HG03064 (cell line): ENCODE results near the gene ADAM22.
"Not testable (repeated sequence)": the region's sequence is repeated elsewhere in the genome, so short reads cannot be mapped to it uniquely, and the experiment has no call there.

Source experiments
- ATAC-seq: cut with Tn5 transposase; IDR thresholded peaks from one replicate; pipeline ENCODE4 v1.9.1; 2021; ENCODE audit warnings: low read depth; ENCODE audit not compliant: unreplicated experiment

ADAM22 gene, protein sequence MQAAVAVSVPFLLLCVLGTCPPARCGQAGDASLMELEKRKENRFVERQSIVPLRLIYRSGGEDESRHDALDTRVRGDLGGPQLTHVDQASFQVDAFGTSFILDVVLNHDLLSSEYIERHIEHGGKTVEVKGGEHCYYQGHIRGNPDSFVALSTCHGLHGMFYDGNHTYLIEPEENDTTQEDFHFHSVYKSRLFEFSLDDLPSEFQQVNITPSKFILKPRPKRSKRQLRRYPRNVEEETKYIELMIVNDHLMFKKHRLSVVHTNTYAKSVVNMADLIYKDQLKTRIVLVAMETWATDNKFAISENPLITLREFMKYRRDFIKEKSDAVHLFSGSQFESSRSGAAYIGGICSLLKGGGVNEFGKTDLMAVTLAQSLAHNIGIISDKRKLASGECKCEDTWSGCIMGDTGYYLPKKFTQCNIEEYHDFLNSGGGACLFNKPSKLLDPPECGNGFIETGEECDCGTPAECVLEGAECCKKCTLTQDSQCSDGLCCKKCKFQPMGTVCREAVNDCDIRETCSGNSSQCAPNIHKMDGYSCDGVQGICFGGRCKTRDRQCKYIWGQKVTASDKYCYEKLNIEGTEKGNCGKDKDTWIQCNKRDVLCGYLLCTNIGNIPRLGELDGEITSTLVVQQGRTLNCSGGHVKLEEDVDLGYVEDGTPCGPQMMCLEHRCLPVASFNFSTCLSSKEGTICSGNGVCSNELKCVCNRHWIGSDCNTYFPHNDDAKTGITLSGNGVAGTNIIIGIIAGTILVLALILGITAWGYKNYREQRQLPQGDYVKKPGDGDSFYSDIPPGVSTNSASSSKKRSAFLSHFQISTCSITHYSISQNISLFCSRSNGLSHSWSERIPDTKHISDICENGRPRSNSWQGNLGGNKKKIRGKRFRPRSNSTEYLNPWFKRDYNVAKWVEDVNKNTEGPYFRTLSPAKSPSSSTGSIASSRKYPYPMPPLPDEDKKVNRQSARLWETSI

DNA sequence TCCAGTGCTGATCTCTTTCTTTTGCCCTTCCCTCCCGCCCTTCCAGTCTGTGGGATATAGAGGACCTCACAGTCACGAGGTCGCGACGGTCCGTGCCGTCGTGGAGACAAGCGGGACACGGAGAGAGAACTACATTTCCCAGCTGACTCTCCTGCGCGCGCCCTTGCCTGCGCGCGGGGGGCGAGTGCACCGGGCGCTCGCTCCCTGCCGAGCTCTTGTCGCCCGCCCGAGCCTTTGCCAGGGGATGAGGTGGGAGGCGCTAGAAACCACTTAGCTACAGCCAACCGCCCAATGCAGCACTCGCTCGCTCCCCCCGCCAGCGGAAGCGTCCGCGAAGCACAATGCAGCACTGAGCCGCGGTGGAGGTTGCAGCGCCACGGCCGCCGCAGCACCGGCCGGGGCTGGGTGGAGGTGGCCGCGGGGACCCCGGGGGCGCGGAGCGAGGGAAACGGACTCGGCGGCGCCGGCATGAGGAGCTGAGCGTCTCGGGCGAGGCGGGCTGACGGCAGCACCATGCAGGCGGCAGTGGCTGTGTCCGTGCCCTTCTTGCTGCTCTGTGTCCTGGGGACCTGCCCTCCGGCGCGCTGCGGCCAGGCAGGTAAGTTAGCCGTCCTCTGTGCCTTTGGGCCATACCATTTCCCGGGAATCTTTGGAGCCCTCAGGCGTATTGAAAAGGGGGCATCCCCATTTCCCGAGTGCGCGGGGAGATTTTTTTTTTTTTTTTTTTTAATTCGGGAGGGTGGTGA lies at the start of gene ADAM22:
TSS of gene ADAM22 (plus strand) at position 299 of the 746 bp plus-strand sequence. CDS start at position 514, 215 bp downstream.
- ATAC-seq, result peak; percentile 95

DNA sequence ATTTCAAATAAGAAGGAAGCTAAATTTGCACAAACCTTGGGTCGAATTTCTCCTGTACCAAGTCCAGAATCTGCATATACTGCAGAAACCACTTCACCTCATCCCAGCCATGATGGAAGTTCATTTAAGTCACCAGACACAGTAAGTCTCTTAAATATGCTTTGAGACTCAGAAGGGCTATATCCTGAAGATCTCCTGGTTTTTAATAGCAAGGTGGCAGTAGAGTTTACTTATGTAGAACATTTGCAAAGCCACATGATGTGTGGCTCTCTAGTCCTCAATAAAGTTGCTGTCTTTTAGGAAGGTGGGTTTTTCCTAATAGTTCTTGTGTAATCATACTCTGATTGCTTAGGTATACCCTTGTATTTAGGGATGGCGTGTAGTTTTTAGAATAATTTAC lies 49.0 kb upstream of the ADAM22 start:
- no peak for ATAC-seq

DNA sequence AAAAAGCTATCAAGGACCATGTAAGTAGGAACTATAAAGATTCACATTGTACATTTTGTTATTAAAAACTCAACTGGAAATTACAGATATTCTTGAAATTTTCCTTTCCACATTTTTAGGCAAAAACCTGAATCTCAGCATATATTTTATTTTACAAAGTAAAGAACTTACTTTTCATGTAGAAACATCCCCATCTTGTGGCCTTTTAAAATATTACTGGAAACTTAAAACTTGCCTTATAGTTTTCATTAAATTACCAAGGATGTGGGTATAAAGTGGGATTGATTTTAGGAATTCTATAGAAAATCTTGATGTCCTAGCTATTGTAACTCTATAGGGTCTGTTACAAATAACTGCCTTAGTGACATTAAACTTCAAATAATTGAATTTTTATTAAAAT lies 47.2 kb upstream of the ADAM22 start:
- no peak for ATAC-seq

DNA sequence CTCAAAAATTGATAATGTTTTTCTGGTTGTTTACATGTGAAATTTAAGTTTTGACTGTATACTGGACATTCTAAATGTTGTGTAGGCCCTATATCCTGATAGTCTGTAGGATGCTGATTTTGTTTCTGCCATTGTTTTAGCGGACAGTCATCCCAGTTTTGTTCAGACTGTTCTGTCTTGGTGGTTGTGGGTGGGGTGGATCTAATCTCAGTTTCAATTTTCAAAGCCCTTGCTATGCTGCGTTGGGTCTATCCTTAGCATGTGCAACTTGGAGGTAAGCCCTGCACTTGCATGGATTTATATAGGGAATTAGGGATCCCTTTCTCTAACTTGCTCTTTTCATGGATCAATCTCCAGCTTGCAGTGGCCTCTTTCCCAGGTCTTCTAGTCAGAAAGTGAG lies 38.7 kb upstream of the ADAM22 start:
- ATAC-seq, result no peak

DNA sequence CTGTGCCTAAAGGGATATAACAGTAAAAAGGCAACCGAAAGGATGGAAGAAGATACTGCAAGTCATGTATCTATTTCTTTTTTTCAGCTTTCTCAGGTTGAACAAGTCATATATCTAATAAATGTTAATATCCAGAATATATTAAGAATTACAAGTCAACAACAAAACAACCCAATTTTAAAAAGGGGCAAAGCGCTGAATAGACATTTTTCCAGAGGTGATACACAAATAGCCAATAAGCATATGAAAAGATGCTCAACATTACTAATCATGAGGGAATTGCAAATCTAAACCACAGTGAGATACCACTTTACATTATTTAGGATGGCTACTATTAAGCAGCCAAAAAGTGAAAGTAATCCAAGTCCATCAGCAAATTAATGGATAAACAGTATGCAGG lies 34.8 kb upstream of the ADAM22 start:
- ATAC-seq, result no peak

DNA sequence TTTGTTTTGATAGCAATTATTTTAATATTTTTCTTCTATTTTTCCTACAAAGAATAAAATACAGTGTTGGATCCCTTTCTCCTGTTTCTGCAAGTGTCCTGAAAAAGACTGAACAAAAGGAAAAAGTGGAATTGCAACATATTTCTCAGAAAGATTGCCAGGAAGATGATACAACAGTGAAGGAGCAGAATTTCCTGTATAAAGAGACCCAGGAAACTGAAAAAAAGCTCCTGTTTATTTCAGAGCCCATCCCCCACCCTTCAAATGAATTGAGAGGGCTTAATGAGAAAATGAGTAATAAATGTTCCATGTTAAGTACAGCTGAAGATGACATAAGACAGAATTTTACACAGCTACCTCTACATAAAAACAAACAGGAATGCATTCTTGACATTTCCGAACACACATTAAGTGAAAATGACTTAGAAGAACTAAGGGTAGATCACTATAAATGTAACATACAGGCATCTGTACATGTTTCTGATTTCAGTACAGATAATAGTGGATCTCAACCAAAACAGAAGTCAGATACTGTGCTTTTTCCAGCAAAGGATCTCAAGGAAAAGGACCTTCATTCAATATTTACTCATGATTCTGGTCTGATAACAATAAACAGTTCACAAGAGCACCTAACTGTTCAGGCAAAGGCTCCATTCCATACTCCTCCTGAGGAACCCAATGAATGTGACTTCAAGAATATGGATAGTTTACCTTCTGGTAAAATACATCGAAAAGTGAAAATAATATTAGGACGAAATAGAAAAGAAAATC lies 26.7 kb upstream of the ADAM22 start:
- not testable (repeated sequence) for ATAC-seq

DNA sequence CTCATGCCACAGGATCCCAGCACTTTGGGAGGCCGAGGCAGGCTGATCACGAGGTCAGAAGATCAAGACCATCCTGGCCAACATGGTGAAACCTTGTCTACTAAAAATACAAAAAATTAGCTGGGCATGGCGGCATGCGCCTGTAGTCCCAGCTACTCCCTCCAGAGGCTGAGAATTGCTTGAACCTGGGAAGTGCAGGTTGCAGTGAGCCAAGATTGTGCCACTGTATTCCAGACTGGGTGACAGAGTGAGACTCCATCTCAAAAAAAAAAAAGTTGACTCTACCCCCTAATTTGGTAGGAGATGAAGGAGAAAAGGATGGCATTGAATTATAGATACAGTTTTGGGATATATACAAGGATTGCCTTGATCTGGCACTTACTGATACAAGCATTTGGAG lies 25.2 kb upstream of the ADAM22 start:
- not testable (repeated sequence) for ATAC-seq

DNA sequence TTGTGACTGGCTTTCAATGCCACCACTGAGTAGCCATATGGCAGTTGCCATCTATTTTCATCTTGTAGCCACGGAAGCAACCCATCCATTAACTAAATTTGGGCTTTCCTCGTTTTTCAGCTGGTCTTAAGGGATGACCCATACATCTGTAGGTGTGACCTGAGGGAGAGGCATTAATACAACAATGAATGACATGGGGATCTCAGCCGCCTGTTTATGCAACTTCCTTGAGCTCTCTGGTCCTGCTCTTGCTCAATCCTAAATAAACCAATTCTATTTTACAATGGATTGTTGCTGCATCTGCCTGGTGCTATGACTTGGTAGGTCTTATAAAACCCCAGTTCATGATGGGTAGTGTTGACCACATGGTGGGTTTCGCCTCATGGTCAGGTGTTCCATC lies 21.9 kb upstream of the ADAM22 start:
- ATAC-seq, result no peak

DNA sequence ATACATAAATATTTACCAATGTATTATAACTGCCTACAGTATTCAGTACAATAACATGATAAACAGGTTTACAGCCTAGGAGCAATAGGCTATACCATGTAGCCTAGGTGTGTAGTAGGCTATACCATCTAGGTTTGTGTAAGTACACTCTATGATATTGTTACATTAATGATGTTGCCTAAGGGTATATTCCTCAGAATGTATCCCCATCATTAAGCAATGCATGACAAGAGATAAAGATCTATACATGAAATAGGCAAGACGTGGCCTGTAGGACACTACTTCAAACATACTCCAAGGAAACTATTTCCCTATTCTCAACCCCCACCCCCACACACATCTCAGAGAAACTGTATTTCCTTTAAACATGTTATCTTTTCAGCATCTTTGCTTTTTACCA lies 15.3 kb upstream of the ADAM22 start:
- ATAC-seq, result no peak

DNA sequence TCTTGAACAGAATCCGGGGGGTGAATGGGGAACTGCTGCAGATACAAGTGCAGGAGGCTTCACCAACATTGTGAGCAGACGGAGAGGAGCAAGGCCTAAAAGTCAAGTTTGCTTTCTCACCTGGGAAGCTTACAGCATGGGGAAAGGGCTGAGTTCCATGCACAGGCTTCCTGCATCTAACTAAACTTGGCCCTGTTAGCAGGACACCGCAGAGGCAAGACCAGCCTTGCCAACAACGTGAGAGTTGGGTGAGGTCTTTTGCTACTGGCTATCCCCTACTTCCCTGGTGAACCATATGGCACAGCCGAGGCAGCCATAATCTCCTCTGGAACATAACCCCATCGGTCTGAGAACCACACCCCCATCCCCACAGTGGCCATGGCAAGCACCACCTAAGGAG lies 14.2 kb upstream of the ADAM22 start:
- no peak for ATAC-seq

DNA sequence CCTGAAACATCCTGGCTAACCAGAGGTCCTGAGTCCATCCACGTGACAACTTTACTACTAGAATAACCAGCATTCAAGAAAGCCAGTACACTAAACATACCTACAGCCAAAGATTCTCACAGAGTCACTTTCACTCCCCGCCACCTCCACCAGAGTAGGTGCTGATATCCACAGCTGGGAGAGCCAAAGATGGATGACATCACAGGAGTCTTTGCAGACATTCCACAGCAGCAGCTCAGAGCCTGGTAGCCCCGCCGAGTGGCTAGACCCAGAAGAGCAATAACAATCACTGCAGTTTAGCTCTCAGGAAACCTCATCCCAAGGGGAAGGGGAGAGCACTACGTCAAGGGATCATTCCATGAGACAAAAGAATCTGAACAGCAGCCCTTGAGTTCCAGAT lies 13.5 kb upstream of the ADAM22 start:
- no peak for ATAC-seq

DNA sequence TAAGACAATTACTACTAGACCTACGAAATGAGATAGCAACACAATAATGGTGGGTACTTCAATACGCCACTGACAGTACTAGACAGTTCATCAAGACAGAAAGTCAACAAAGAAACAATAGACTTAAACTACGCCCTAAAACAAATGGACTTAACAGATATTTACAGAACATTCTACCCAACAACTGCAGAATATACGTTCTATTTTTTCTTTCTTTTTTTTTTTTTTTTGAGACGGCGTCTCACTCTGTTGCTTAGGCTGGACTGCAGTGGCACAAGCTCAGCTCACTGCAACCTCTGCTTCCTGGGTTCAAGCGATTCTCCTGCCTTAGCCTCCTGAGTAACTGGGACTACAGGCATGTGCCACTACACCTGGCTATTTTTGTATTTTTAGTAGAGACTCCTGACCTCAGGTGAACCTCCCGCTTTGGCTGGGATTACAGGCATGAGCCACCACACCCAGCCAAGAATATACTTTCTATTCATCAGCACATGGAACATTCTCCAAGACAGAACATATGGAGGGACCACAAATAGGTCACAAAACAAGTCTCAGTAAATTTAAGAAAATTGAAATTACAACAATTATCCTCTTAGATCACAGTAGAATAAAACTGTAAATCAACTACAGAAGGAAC lies 11.2 kb upstream of the ADAM22 start:
- not testable (repeated sequence) for ATAC-seq

DNA sequence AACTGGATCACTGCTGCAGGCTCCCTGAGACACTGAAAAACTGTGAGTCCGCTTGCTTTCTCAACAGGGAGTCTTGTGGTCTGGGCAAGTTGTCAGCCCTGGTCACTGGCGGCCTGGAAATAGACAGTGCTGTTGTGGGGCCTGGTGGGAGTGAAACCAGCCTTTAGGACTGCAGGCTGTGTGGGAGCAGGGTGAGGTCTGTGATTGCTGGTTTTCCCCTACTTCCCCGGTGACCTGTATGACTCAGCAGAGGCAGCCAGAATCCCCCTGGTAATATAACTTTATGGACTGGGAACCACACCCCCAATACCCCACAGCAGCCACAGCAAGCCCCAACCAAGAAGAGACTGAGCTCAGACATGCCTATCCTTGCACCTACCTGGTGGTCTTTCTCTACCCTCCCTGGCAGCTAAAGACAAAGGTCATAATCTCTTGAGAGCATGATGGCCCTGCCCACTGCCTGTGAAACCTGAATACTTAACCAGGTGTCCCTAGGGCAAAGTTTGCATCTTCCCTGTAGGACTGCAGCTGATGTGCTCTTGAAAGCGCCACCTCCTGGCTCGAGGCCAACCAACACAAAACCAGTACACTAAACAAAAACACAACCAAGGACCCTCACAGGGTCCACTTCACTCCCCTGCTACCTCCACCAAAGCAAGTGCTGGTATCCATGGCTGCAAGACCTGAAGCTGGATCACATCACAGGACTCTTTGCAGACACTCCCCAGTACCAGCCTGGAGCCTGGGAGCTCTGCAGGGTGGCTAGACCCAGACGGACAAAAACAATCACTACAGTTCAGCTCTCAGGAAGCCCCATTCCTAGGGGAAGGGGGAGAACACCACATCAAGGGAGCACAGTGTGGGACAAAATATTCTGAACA lies 7.2 kb upstream of the ADAM22 start:
- ATAC-seq, result peak; percentile 97

DNA sequence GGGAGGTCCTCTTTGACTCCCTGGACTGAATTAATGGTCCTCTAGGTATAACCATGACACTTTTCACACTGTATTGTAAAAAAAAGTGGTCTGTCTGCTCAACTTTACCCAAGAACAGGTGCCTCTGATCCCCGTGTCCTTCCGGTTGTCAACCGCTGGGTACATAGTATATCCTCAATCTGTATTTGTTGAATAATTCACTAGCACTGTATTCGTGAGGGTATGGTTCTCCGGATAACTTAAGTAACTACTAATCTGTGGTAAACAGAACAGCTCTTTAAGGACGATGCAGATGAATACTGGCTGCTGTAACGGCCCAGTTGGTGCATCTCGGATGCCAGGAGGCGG lies 472 bp upstream of the ADAM22 start:
- peak; percentile 21 for ATAC-seq

DNA sequence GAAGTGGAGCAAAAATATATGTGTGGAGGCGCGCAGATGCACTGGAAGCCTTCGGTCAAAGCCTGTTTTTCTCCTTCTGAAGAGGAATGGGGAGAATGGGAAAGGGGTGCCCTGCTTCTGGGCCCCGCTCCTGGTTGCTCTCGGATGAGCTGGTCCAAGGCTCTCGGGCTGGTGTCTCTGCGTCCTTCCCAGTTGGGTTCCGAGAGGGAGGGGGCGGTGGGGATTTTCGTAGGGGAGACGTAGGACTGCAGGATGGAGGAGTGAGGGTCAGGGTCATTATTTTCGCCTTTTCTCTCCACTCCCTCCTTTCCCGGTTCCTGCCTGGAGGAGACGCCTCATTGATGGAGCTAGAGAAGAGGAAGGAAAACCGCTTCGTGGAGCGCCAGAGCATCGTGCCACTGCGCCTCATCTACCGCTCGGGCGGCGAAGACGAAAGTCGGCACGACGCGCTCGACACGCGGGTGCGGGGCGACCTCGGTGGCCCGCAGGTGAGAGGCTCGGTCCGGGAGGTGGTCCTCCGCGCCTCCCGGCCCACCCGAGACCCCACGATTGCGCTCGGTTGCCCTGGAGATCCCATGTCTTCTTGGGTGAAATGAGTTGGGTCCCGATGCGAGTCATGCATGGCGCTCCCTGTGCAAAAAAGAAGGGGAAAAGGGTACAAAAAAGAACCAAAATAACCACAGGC lies 790 bp downstream of the ADAM22 start:
- no peak for ATAC-seq

DNA sequence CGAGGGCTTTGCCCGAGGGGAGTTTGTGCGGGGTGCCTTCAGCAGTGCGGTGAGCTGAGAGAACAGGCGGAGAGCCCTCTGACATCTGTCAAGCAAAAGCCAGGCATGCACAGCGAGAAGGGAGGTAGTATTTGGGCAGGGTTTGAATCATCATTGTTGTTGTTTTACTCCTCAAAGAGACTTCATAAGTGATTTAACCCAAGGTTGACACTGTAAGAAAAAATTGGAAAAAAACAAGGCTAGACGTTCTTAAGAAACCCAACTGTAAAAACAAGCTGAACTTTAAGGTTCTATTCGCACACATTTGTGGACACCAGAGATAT lies 1.3 kb downstream of the ADAM22 start:
- ATAC-seq, result no peak

DNA sequence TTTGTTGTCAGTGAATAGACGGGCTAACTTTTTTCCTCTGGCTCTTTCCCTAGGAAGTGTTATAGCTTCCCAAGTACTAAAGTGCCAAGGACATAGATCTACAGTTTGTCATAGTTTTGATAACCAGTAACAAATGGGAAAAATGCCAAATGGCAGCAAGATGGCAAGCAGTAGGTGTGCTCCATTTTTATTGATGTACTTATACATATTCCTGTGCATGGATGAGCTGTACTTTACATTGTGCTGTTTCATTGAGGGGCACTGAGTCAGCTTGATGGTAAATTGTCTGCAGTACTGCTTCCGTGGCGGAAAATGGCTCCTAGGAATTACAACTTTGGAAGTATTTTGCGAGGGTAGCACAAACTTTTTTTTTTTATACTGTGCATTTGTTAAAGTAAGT lies 7.1 kb downstream of the ADAM22 start:
- no peak for ATAC-seq

DNA sequence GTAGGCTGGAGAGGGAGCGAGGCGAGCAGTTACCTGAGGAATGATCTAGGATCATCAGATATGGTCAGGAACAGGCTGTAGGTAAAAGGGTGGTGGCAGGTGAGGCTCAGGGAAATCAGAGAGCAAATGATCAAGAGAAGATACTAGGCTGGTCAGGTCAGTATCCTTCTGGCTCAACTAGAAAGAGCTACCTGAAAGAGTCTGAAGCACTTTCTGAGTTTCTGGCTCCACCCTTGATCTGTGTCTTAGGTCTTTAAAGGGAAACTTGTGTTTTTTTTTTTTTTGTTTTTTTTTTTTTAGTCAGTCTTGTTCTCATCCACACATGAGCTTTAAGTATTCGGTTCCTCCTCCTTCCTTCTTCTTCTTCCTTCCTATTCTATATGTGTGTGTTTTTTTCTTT lies 10.5 kb downstream of the ADAM22 start:
- no peak for ATAC-seq
